Stimulated activated naive CD4-positive, alpha-beta T cell treated with Interleukin-2 at 50 U/mL for 16 hours (primary cell): ENCODE results near the gene IL22RA2.
A peak's percentile ranks its signal among the peaks of the same experiment; 100 is the strongest.
"Not testable (repeated sequence)": the region's sequence is repeated elsewhere in the genome, so short reads cannot be mapped to it uniquely, and the experiment has no call there.

Source experiments
- DNase-seq: peaks from one replicate; lab custom pipeline; 2025; lab: John Stamatoyannopoulos, UW

IL22RA2 gene, protein sequence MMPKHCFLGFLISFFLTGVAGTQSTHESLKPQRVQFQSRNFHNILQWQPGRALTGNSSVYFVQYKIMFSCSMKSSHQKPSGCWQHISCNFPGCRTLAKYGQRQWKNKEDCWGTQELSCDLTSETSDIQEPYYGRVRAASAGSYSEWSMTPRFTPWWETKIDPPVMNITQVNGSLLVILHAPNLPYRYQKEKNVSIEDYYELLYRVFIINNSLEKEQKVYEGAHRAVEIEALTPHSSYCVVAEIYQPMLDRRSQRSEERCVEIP

DNA sequence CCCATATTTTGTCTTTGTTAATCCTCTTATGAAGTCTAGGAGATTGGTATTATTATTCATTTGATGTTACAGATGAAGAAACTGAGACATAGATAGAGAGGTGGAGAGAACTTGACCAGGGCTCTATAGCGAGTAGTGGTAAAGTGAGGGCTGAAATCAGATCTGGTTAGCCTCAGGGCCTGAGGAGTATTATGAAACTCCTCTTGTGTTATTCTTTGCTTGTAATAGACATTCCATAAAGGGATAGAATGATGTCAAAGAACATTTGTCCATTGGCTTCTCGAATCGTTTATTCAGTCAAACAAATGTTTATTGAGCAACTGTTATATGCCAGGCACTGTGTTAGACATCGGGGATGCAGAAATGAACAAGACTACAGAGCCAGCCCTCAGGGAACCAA, at the start of gene IL22RA2:
Gene IL22RA2, minus strand, starts transcription at position 144 of the 400 bp plus-strand sequence. CDS start 11,895 bp downstream, outside the sequence.
- no peak for DNase-seq

DNA sequence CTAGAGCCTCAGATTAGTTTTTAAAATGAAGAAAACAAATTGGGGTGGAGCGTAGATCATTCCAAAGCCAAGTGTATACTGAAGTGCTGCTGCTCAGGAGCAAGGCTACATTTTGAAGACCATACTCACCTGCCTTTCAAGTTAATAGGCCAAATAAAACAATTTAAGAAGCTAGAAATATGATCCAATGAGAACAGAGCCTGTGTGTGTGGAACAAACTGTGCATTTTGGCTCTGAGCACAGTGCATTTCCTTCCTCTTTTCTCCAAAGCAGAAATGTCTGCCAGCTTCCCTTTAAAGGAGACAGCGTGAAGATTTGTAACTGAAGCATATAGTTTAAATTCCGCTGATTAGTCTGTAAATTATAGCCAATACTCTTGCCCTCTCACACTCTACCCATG, 48.9 kb upstream of the IL22RA2 start:
- DNase-seq = no peak

DNA sequence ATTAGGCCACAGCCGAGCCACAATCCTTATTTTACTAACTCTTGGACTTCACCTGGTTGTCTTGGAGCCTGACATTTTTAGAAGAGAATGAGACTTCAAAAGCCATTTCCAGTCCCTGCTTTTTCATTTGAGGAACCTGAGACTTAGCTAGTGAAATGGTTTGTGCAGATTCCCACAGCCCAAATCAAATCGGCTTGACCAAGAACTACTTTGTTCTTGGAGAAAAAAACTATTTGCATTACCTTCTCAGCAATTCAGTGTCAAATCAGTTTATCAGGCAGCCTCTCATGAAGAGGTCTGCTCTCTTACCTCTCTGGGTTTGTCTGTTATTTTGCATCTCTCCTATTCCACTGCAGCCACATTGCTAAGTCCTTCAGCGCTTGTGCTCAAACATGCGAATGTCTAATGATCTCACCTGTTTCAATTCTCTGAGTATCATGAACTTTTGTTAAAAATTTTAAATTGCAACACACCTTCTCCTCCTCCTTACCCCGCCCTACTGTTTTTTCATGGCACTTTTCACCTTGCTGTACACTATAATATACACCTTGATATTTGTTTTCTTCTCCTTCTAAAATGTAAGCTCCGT, 46.3 kb upstream of the IL22RA2 start:
- no peak for DNase-seq

DNA sequence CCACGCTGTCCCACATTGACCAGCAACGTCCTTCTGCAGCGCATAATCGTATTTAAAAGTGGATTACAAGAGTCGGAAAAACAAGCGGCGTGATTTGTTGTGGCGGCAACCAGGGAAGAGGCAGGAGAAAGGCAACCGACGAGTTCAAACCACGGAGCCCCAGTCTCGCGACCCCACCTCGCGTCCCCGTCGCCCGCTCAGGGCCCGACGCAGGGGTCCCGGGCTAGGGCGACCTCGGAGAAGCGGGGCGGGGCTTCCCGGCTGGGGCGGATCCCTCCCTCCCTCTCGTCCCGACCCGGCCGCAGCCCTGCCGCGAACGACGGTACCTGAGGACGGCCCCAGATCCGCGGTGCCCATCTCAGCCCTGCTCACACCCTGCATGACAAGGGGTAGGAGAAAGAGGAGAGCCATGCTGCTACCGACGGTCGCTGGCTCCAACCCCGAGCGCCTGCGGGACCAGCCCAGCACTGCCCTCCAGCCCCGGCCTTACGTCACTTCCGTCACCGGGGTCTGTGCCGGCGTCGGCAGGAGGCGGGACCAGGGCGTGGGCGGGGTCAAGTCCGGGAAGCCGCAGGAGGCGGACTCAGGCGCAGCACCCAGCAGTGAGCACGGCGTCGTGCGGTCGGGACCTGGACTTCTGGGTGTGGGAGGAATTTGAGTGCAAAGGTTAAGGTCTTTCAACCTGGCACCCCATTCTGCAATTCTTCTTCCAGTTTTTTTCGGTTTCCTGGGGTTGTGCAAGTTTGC, 45.6 kb upstream of the IL22RA2 start, which contains the start of gene IFNGR1:
Gene IFNGR1, minus strand, starts transcription at position 469 of the 747 bp plus-strand sequence. Its CDS starts 58 bp downstream, at position 411.
- peak; percentile 95 for DNase-seq

DNA sequence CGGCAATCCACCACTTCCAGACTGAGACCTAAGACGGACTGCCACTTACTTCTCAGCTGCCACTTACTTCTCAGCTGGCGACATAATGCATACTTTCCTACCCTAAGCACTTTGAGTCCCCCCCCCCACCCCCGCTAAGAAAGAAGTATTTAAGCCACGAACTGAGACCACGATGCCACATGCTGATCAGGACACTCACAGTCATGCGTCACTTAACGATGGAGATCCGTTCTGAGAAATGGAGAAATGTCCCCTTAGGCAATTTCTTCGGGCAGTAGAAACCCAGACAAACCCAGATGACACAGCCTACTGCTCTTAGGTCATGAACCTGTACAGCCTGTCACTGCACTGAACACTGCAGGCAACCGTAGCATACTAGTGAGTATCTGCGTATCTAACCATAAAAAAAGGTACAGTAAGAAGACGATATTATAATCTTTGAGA, 45.1 kb upstream of the IL22RA2 start:
- DNase-seq = peak; percentile 37

DNA sequence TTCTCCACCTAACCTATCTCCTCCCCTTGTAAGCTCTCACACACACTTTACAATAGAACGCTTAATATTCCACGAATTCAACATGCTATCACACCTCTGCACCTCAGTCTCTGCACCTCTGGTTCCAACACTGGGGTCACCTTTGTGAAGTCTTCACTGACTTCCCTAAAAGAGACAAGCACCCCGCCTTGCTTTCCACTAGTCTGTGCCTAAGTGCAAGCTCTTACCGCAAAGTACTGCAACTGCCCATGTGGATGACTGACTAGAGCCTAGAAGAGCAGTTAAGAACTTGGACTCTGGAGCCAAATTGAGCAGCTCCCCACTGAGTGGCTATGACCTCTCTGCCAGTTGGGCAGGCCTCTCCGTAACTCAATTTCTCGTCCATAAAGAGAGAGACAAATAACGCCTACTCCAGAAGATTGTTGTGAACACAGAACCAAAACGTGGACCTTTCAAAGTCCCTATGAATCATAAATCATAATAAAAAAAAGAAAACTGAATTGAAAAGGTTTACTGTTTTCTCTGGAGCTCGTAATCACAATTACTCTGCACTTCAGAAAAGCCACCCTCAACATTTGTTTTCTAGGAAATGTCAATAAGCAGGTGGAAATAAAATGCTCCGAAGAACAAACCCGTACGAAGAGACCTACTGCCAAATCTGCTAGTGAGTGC, 44.5 kb upstream of the IL22RA2 start:
- no peak for DNase-seq

DNA sequence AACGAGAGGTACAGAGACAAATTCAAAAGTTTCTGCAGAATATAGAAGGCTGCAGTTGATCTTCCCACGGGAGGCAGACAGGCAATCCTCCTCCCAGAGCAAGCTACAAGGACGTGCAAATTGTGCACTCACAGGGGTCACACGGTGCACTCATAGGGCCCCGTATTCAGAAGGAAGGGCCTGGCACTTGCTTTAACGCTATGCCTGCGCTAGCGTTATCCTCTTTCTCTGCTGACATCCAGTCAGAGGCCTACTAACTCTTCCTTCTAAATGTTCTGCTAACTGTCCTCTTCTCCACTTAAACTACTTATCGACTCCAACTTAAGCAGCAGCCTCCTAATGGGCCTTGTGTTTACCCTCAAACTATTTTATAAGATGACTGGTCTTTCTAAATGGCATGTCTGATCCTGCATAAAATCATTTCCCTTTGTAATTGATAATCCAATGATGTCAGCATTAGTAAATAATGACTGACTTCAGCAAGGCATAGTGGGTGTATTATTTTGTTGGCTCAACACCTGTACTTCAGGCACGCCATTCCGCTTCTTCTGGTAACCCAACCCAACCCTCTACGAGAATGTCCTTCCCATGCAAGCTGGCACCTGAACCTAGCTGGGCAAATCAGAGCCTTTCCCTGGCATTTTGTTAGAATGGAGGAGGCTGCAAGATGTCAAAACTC, 43.6 kb upstream of the IL22RA2 start:
- no peak for DNase-seq

DNA sequence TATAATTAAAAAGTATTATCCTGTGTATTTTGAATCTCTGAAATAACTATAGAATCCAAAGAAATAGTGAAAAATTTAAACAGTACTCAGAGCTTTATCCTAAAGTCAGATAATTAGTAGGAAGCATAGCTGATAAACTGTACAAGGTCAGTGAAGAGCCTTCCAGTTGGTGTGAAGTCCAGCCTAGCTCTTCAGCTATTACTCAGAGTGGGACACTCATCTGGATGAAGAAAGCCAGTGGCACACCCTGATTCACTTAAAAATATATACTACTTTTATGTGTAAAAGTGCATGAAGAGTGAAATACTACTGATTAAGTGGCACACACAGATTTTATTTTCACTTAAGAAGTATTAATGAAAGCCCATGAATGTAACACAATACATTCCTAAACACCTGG, 42.7 kb upstream of the IL22RA2 start:
- no peak for DNase-seq

DNA sequence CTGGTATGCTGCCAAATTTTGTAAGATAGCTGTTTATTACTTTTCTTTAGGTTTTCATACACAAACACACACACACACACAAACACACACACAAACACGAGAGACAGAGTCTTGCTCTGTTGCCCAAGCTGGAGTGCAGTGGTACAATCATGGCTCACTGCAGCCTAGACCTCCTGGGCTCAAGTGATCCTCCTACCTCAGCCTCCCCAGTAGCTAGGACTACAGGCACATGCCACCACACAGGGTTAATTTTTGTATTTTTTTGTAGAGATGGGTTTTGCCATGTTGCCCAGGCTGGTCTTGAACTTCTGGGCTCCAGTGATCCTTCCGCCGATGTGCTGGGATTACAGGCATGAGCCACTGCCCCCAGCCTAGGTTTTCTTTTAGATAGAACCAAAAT, 42.2 kb upstream of the IL22RA2 start:
- not testable (repeated sequence) for DNase-seq

DNA sequence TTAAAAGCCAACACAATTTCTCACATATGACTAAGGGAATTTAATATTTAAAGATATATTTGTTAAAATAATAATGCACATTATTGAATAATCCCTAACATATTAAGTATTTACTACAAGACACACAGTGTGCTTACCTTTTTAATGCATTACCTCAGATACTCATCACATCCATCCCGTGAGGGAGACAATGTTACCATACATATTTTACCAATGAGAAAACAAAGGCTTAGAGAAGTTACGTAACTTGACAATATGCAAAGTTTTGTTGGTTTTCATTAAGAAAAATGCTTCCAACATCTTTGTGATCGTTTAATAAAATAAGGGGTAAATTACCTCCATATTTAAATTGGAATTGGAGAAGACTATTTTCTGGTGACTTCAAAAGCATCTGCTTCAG, 41.5 kb upstream of the IL22RA2 start:
- DNase-seq = no peak

DNA sequence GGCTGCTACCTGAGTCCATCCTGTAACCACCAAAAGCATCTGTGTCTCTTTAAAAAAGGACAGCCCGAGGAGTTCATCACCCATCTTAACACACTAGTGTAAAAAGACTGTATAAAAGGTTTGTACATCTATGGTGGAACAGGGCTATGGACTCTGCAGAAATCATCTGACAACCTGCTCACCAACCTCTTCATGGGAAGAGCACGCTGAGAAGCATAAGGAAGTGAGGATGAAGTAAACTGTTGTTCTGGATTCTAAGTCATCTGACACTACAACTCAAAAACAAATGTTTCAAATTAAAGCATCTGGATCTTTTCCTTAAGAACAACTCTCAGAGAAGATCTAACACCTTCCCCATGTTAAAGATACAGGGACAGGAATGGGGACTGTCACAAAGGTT, 40.4 kb upstream of the IL22RA2 start:
- DNase-seq = no peak

DNA sequence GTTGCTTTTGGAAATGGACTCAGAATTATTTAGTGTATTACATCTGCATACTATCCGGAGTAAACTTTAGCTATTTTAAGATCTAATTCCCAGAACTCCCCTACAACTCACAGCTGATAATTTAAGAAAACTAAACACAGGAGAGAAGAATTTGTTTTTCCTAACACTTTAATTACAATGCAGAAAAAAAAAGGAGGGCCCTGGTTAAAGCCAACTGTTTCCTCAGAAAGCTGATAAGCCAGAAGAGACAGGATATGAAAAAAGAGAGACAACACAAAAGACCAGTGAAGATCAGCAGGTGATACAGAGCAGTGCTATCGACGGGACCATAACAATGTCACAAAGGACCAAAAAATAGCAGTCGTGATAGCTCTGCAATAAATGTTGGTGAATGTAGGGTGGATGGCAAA, 39.9 kb upstream of the IL22RA2 start:
- DNase-seq = no peak

DNA sequence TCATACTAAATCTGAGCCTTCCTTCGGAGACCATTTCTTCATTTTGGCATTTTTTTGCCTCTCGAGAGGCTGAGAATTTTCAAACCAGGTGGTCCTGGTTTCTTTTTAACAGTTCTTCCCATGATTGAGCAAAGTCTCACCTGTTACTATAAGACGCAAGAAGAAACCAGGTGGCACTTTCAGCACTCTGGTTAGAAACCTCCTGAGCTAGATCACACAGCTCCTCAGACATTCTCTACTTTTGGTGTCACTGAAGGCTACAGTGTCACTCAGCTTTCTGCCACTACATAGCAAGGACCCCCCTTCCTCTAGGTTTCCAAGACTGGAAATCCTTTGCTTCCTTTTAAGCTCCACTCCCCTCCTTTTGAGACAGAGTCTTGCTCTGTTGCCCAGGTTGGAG, 38.5 kb upstream of the IL22RA2 start:
- no peak for DNase-seq

DNA sequence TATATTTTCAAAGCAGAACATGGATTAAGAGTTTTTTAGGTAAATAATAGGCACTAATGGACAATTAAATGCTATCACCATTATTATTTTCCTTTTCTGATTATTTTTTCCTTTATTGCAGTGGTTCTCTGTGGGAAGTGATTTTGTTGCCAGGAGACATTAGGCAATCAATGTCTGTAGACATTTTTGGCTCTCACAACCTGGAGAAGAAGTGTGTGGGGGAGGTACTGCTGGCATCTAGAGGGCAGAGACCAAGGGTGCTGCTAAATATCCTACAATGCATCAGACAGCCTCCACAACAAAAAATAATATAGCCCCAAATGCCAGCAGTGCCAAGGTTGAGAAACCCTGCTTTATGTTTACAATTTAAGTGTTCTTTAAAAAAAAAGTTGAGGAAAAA, 37.5 kb upstream of the IL22RA2 start:
- DNase-seq = no peak

DNA sequence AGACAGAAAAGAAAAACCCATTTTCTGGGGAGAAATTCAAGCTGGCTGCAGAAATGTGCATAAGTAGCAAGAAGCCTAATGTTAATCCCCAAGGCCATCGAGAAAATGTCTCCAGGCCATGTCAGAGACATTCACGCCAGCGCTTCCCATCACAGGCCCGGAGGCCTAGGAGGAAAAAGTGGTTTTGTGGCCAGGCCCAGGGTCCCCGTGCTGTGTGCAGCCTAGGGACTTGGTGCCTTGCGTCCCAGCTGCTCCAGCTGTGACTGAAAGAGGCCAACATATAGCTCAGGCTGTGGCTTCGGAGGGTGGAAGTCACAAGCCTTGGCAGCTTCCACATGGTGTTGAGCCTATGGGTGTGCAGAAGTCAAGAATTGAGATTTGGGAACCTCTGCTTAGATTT, 34.8 kb upstream of the IL22RA2 start:
- no peak for DNase-seq

DNA sequence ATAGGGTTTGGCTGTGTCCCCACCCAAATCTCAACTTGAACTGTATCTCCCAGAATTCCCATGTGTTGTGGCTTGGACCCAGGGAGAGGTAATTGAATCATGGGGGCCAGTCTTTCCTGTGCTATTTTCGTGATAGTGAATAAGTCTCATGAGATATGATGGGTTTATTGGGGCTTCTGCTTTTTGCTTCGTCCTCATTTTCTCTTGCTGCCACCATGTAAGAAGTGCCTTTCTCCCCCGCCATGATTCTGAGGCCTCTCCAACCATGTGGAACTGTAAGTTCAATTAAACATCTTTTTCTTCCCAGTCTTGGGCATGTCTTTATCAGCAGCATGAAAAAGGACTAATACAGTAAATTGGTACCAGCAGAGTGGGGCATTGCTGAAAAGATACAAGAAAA, 34.0 kb upstream of the IL22RA2 start:
- DNase-seq = not testable (repeated sequence)

DNA sequence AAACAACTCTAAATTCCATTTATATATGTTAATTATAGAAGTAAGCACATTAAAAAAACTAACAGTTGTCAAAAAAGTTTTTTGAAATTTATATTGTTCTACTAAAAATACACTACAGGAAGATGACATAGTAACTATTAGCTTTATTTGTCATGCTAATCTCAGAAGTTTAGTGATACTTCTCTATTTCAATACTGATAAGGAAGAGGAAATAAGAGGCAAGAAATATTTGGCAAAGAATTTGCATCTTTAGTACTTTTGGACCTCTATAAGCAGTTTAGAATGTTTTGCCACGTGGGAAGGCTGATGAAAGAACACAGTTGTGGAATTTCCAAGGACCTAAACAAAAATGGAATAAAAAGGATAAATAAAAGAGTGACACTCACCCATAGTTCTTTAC, 33.1 kb upstream of the IL22RA2 start:
- DNase-seq = no peak

DNA sequence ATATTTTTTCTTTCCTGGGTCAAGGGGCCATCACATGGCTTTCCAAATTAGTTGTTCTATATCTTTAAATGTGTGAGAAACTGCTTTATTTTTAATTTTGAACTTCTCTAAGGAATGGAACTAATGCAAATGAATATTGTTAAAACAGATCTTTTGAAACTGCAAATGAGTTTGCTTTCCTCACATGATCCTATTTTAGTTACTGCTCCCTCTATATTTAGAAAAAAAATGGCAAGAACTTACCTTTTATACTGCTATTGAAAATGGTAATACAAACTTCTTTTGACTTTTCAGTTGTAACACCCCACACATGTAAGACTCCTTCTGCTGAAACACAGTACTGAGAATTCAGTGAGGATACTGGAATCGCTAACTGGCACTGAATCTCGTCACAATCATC, 29.8 kb upstream of the IL22RA2 start:
- no peak for DNase-seq

DNA sequence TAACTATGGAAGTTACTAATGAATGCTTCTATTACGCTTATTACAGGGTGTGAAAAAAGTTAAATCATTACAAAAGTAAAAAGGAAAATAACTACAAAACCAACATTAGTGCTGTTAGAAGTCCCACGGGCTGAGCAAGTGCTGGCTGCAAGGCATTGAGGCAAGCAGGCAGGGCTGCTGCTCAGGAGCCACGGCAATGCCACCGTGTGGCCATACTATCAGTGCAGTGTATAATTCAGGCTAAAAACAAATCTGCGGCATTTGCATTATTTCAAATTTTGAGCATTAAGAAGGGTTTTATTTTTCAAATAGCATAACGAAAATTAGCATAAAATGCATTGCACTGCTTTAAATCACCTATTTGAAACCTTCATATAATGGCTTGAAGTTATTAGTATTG, 28.6 kb upstream of the IL22RA2 start:
- no peak for DNase-seq

DNA sequence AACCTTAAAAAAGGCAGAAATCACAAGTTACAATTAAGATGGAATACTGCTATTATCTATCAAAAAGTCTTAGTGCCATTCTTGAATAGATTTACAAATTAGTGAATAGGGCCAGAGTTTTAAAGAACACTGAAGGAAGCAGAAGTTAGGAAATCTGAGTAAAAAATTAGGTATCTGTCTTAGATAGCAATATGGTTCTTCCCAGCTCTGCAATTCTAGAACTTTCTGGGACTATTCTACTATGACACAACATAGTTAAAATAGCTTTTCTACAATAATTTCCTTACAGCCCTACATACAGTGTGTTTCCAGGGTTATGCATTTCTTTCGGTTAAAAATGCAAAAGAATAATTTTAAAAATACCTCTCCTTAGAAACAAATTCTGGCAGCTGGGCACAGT, 27.6 kb upstream of the IL22RA2 start:
- no peak for DNase-seq

DNA sequence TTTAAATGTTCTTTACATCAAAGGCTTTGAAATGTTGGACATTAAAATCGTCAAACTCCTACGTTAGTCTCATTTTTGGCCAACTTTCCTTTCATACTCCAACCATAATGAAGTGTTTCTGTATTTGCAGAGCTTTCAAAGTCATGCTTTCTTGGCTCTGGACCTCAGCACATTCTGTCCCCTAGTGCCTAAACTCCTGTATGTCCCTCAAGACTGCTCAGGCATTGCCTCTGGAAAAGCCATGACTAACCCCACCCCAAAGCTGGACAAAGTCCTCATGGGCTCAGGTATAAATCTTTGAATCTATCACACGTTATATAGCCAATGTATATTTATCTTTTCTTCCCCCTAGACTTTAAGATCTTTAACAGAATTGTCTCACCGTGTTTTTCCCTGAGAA, 26.8 kb upstream of the IL22RA2 start:
- DNase-seq = no peak
